Measurements from ENCODE around the gene JMJD7.

The JMJD7 gene

DNA sequence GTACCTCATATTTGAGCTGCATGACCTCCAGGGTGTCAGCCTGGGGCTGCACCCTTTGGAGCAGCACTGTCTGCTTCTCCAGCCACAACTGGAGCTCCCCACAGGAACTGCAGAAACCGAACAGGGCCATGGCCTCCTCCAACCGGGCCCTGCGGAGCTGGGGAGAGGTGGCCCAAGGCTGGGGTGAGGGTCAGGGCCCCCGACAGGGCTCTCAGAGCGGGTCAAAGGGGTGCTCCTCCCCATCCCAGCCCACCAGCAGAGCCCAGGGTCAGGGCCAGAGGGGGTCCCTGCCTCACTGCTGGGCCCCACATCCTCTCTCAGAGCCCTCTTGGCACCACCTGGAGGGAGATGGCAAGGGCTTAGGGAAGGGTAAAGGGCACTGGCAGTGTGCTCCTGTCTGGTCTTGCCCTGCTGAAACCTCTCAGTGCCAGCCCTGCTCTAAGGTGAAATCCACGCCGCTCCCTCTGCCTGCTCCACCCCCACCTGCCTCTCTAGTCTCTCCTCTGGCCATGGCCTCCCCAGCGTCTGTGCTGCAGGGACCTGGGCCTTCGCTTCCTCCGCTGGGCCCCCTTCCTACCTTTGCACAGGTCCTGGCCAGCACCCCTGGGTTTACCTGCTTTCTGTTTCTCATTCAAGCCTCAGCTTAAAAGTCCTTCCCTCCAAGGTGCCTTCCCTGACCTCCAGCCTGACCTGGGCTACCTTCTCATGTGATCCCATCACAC is 52.4 kb downstream of the JMJD7 start:
- H3K9me3 ChIP-seq (ENCODE audit: control insufficient read depth in 1 of 2, low read length in 2 of 2): no peaks in the 10 kb centered on the region
- H3K27ac ChIP-seq (ENCODE audit: low read depth, low read length): no peak overlapping the region
- no peak overlapping the region for H3K9ac ChIP-seq (ENCODE audit: low read depth in 1 of 2, low read length in 2 of 2)
- H3K4me1 ChIP-seq (ENCODE audit: control insufficient read depth in 1 of 2, insufficient read depth in 2 of 2, low read length in 2 of 2): peaks cover 3 to 5% of the 10 kb centered on the region in 2 donors
- H3K4me3 ChIP-seq (ENCODE audit: low read depth in 1 of 2, low read length in 2 of 2): no peak overlapping the region
- peaks cover 10 to 12% of the 10 kb centered on the region in 2 donors for H3K27me3 ChIP-seq (ENCODE audit: control insufficient read depth in 1 of 2, insufficient read depth in 2 of 2, low read length in 2 of 2)
- no peaks in the 10 kb centered on the region for H3K36me3 ChIP-seq (ENCODE audit: control insufficient read depth in 1 of 2, insufficient read depth in 2 of 2, low read length in 2 of 2)

DNA sequence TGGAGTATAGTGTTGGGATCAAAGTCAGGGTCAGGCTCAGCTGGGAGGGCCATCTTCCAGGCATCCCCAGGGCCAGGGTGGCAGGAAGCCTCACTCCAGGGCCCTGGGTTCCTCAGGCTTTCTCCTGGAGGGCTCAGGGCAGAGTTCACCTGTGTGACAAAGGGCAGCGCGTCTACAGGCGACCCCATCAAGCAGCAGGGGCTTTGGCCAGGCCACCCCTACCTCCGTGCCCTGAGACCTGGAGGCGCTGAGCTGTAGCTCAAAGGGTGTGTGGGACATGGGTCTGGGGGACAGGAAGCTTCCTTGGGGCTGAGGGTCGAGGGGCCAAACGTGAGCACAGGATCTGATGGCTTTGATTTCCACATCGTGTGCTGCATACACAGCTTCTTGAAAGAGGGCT is 53.2 kb downstream of the JMJD7 start:
- Histone ChIP-seq H3K27ac (ENCODE audit: low read depth, low read length) (no peak overlapping the region), H3K9me3 (ENCODE audit: control insufficient read depth in 1 of 2, low read length in 2 of 2) (no peaks in the 10 kb centered on the region), H3K27me3 (ENCODE audit: control insufficient read depth in 1 of 2, insufficient read depth in 2 of 2, low read length in 2 of 2) (peaks cover 10 to 12% of the 10 kb centered on the region in 2 donors), H3K4me3 (ENCODE audit: low read depth in 1 of 2, low read length in 2 of 2) (no peak overlapping the region), H3K36me3 (ENCODE audit: control insufficient read depth in 1 of 2, insufficient read depth in 2 of 2, low read length in 2 of 2) (no peaks in the 10 kb centered on the region), H3K9ac (ENCODE audit: low read depth in 1 of 2, low read length in 2 of 2) (no peak overlapping the region), H3K4me1 (ENCODE audit: control insufficient read depth in 1 of 2, insufficient read depth in 2 of 2, low read length in 2 of 2) (peaks cover 3 to 5% of the 10 kb centered on the region in 2 donors)

- H3K36me3 ChIP-seq (ENCODE audit: control insufficient read depth in 1 of 2, insufficient read depth in 2 of 2, low read length in 2 of 2): no peaks in the 10 kb centered on the region
Observed at GRCh38 chr15:41881550-41881919, 53.6 kb downstream of the JMJD7 start.

DNA sequence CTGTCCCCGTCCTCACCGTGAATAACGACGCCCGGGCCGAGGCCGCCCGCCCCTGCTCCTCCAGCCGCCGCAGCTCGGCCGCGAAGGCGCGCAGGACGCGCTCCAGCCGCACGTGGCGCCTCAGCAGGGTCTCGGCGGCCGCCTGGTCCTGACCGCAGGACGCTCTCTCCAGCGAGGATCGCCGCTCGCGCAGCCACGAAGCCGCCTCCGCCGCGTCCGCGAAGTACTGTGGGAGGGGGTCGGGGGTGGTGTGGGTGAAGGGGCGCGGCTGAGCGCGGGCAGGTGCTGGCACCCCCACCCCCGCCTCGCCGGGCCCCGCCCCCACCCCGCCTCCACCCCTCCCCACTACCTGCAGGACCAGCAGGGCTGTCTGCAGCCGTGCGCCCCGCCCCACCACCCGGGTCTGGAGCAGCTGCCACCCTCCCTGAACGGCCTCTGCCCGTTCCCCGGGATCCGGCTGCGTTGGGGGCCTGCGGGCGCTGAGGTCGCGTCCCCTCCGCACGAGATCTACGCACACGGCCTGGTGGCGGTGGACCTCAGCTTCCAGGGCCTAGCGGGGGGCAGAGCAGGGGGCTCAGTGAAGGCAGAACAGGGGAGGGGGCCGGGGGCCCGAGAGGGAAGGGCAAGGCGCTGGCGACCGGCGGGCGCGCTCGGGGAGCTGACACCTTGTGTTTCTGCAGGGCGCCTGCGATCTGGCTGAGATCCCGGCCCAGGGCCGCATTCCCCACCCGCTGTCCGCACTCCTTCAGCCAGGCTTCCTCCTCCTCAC is 54.2 kb downstream of the JMJD7 start:
- Histone ChIP-seq H3K27ac (ENCODE audit: low read depth, low read length) (no peak overlapping the region), H3K9ac (ENCODE audit: low read depth in 1 of 2, low read length in 2 of 2) (no peak overlapping the region), H3K36me3 (ENCODE audit: control insufficient read depth in 1 of 2, insufficient read depth in 2 of 2, low read length in 2 of 2) (no peaks in the 10 kb centered on the region), H3K27me3 (ENCODE audit: control insufficient read depth in 1 of 2, insufficient read depth in 2 of 2, low read length in 2 of 2) (peaks cover 10 to 12% of the 10 kb centered on the region in 2 donors), H3K9me3 (ENCODE audit: control insufficient read depth in 1 of 2, low read length in 2 of 2) (no peaks in the 10 kb centered on the region), H3K4me3 (ENCODE audit: low read depth in 1 of 2, low read length in 2 of 2) (peak overlapping the region; percentile 32 to 35), H3K4me1 (ENCODE audit: control insufficient read depth in 1 of 2, insufficient read depth in 2 of 2, low read length in 2 of 2) (peaks cover 3 to 5% of the 10 kb centered on the region in 2 donors)

More at GRCh38 chr15:41881550-41881919, 53.6 kb downstream of the JMJD7 start:
- Histone ChIP-seq H3K4me3 (ENCODE audit: low read depth in 1 of 2, low read length in 2 of 2) (peak overlapping the region; percentile 5 to 32), H3K9ac (ENCODE audit: low read depth in 1 of 2, low read length in 2 of 2) (no peak overlapping the region), H3K9me3 (ENCODE audit: control insufficient read depth in 1 of 2, low read length in 2 of 2) (no peaks in the 10 kb centered on the region), H3K27ac (ENCODE audit: low read depth, low read length) (no peak overlapping the region), H3K4me1 (ENCODE audit: control insufficient read depth in 1 of 2, insufficient read depth in 2 of 2, low read length in 2 of 2) (peaks cover 3 to 5% of the 10 kb centered on the region in 2 donors), H3K27me3 (ENCODE audit: control insufficient read depth in 1 of 2, insufficient read depth in 2 of 2, low read length in 2 of 2) (peaks cover 10 to 12% of the 10 kb centered on the region in 2 donors)

- H3K36me3 ChIP-seq (ENCODE audit: control insufficient read depth in 1 of 2, insufficient read depth in 2 of 2, low read length in 2 of 2): no peaks in the 10 kb centered on the region
- H3K27me3 ChIP-seq (ENCODE audit: control insufficient read depth in 1 of 2, insufficient read depth in 2 of 2, low read length in 2 of 2): peaks cover 10 to 12% of the 10 kb centered on the region in 2 donors
- H3K4me3 ChIP-seq (ENCODE audit: low read depth in 1 of 2, low read length in 2 of 2): peak overlapping the region in 1 of 2 donors; percentile 35
- peaks cover 3 to 5% of the 10 kb centered on the region in 2 donors for H3K4me1 ChIP-seq (ENCODE audit: control insufficient read depth in 1 of 2, insufficient read depth in 2 of 2, low read length in 2 of 2)
- H3K9ac ChIP-seq (ENCODE audit: low read depth in 1 of 2, low read length in 2 of 2): no peak overlapping the region
- no peaks in the 10 kb centered on the region for H3K9me3 ChIP-seq (ENCODE audit: control insufficient read depth in 1 of 2, low read length in 2 of 2)
- H3K27ac ChIP-seq (ENCODE audit: low read depth, low read length): no peak overlapping the region
Observed at GRCh38 chr15:41882689-41883483, 55.0 kb downstream of the JMJD7 start.

- Histone ChIP-seq H3K36me3 (ENCODE audit: control insufficient read depth in 1 of 2, insufficient read depth in 2 of 2, low read length in 2 of 2) (no peaks in the 10 kb centered on the region), H3K4me3 (ENCODE audit: low read depth in 1 of 2, low read length in 2 of 2) (no peak overlapping the region), H3K27ac (ENCODE audit: low read depth, low read length) (no peak overlapping the region), H3K9me3 (ENCODE audit: control insufficient read depth in 1 of 2, low read length in 2 of 2) (no peaks in the 10 kb centered on the region), H3K4me1 (ENCODE audit: control insufficient read depth in 1 of 2, insufficient read depth in 2 of 2, low read length in 2 of 2) (peaks cover 3 to 5% of the 10 kb centered on the region in 2 donors), H3K27me3 (ENCODE audit: control insufficient read depth in 1 of 2, insufficient read depth in 2 of 2, low read length in 2 of 2) (peaks cover 10 to 12% of the 10 kb centered on the region in 2 donors), H3K9ac (ENCODE audit: low read depth in 1 of 2, low read length in 2 of 2) (no peak overlapping the region)
Observed at GRCh38 chr15:41883484-41883825, 55.6 kb downstream of the JMJD7 start.

DNA sequence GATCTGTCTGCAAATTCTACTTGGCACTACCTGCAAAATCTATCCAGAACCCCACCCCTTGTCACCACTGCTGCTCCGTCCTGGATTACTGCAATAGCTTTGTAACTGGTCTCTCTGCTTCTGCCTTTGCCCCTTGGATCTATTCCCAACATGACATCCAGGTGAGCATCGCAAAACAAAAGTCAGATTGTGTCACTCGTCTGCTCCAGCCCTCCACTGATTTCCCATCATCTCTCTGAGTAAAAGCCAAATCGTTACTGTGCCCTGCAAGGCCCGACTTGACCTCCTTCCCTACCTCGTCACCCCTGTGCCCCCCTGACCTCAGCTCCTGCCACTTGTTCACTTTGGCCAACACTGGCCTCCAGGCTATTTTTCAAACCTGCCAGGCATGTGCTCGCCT is 56.6 kb downstream of the JMJD7 start:
- no peak overlapping the region for H3K4me3 ChIP-seq (ENCODE audit: low read depth in 1 of 2, low read length in 2 of 2)
- H3K4me1 ChIP-seq (ENCODE audit: control insufficient read depth in 1 of 2, insufficient read depth in 2 of 2, low read length in 2 of 2): peaks cover 3 to 5% of the 10 kb centered on the region in 2 donors
- H3K27me3 ChIP-seq (ENCODE audit: control insufficient read depth in 1 of 2, insufficient read depth in 2 of 2, low read length in 2 of 2): peaks cover 7 to 12% of the 10 kb centered on the region in 2 donors
- H3K9ac ChIP-seq (ENCODE audit: low read depth in 1 of 2, low read length in 2 of 2): no peak overlapping the region
- no peaks in the 10 kb centered on the region for H3K9me3 ChIP-seq (ENCODE audit: control insufficient read depth in 1 of 2, low read length in 2 of 2)
- no peaks in the 10 kb centered on the region for H3K36me3 ChIP-seq (ENCODE audit: control insufficient read depth in 1 of 2, insufficient read depth in 2 of 2, low read length in 2 of 2)
- no peak overlapping the region for H3K27ac ChIP-seq (ENCODE audit: low read depth, low read length)

DNA sequence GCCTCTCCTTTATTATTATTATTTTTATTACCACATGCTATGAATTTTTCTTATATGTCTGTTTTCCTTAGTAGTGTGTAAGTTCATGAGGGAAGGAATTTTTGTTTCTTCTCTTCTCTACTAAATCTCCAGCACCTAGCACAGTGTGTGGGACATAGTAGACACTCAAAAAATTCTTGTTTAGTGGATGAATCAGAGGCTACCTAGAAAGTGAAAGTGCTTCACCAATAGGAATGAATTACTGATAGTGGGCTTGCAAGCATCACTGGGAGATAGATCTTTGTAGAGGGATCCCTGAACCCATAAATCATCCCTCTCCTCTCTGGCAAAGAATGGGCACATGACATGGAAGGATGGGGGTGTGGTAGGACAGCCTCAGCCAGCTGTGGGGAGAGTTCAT is 57.4 kb downstream of the JMJD7 start:
- H3K4me1 ChIP-seq (ENCODE audit: control insufficient read depth in 1 of 2, insufficient read depth in 2 of 2, low read length in 2 of 2): peaks cover 3 to 5% of the 10 kb centered on the region in 2 donors
- no peak overlapping the region for H3K27ac ChIP-seq (ENCODE audit: low read depth, low read length)
- H3K9me3 ChIP-seq (ENCODE audit: control insufficient read depth in 1 of 2, low read length in 2 of 2): no peaks in the 10 kb centered on the region
- peaks cover 7 to 12% of the 10 kb centered on the region in 2 donors for H3K27me3 ChIP-seq (ENCODE audit: control insufficient read depth in 1 of 2, insufficient read depth in 2 of 2, low read length in 2 of 2)
- no peaks in the 10 kb centered on the region for H3K36me3 ChIP-seq (ENCODE audit: control insufficient read depth in 1 of 2, insufficient read depth in 2 of 2, low read length in 2 of 2)
- H3K4me3 ChIP-seq (ENCODE audit: low read depth in 1 of 2, low read length in 2 of 2): no peak overlapping the region
- H3K9ac ChIP-seq (ENCODE audit: low read depth in 1 of 2, low read length in 2 of 2): no peak overlapping the region

DNA sequence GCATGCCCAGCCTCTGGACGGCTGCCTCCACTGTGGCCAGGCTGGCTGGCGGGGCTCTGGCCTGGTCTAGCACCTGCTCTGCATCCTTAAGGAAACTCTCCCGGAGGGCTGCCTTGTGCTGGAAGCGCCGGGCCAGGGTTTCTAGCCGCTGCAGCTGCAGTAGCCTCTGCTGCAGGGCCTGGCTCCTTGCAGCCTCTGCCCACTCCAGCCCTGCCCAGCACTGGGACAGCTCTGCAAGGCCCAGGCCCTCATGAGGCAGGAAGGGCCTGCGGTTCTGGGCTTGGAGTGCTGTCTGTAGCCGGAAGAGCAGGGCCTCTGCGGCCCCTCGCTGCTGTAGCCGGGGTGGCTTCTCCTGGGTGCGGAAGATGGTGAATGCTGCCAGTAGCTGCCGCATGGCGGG is 57.9 kb downstream of the JMJD7 start:
- H3K4me3 ChIP-seq (ENCODE audit: low read depth in 1 of 2, low read length in 2 of 2): no peak overlapping the region
- H3K36me3 ChIP-seq (ENCODE audit: control insufficient read depth in 1 of 2, insufficient read depth in 2 of 2, low read length in 2 of 2): no peaks in the 10 kb centered on the region
- H3K27me3 ChIP-seq (ENCODE audit: control insufficient read depth in 1 of 2, insufficient read depth in 2 of 2, low read length in 2 of 2): peaks cover 6 to 9% of the 10 kb centered on the region in 2 donors
- H3K27ac ChIP-seq (ENCODE audit: low read depth, low read length): no peak overlapping the region
- H3K9me3 ChIP-seq (ENCODE audit: control insufficient read depth in 1 of 2, low read length in 2 of 2): no peaks in the 10 kb centered on the region
- H3K9ac ChIP-seq (ENCODE audit: low read depth in 1 of 2, low read length in 2 of 2): no peak overlapping the region
- peaks cover 3 to 5% of the 10 kb centered on the region in 2 donors for H3K4me1 ChIP-seq (ENCODE audit: control insufficient read depth in 1 of 2, insufficient read depth in 2 of 2, low read length in 2 of 2)

GRCh38 chr15:41886741-41887140 is 58.8 kb downstream of the JMJD7 start:
- Histone ChIP-seq H3K9ac (ENCODE audit: low read depth in 1 of 2, low read length in 2 of 2) (no peak overlapping the region), H3K36me3 (ENCODE audit: control insufficient read depth in 1 of 2, insufficient read depth in 2 of 2, low read length in 2 of 2) (no peaks in the 10 kb centered on the region), H3K27me3 (ENCODE audit: control insufficient read depth in 1 of 2, insufficient read depth in 2 of 2, low read length in 2 of 2) (no peaks in the 10 kb centered on the region), H3K9me3 (ENCODE audit: control insufficient read depth in 1 of 2, low read length in 2 of 2) (no peaks in the 10 kb centered on the region), H3K4me3 (ENCODE audit: low read depth in 1 of 2, low read length in 2 of 2) (no peak overlapping the region), H3K27ac (ENCODE audit: low read depth, low read length) (no peak overlapping the region), H3K4me1 (ENCODE audit: control insufficient read depth in 1 of 2, insufficient read depth in 2 of 2, low read length in 2 of 2) (peaks cover under 1% of the 10 kb centered on the region in 2 donors)
